ENCODE data around the gene RNF144A.

The RNF144A gene

GRCh38 chr2:6909431-6910385, 7.5 kb upstream of the RNF144A start:
- peak; percentile 32 for DNase-seq

DNA sequence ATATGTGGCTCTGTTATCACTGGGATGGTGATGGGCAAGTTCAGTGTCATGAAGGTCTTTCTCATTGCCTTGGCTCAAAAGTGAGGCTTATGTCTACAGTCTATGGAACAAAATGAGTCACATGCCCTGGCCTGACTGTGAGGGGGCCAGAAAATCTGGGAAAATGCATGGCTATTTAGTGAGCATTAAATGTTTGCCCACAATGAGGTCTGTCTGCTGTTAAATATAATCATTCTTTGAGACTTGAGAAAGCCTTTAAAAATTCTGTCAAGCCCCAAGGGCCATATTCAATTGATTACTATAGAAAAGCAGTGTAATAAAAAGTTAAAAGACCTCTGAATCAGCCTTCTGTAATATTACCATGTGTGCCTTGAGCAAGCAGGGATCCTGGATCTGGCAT, 5.5 kb upstream of the RNF144A start:
- DNase-seq = no peak

DNA sequence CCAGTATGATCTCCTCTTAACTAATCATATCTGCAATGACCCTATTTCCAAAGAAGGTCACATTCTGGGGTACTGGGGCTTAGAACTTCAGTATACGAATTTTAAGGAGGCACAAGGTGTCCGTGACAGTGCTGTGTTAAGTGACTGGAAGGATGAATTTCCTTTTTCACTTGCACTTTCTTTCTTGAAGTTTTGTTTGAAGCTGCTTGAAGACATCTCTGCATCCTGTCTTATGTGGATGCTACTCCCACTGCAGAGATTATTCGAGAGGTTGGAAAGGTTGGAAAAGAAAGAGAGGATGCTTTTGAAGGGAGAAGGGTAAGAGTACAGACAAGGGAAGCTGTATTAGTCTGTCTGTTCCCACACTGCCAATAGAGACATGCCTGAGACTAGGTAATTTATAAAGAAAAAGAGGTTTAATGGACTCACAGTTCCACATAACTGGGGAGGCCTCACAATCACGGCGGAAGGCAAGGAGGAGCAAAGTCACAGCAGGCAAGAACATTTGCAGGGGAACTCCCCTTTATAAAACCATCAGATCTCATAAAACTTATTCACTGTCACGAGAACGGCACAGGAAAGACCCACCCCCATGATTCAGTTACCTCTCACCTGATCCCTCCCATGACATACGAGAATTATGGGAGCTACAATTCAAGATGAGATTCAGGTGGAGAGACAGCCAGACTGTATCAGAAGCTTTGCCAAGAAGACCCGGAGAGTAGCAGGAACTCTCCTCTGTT, 3.6 kb upstream of the RNF144A start:
- peak; percentile 32 for DNase-seq

DNA sequence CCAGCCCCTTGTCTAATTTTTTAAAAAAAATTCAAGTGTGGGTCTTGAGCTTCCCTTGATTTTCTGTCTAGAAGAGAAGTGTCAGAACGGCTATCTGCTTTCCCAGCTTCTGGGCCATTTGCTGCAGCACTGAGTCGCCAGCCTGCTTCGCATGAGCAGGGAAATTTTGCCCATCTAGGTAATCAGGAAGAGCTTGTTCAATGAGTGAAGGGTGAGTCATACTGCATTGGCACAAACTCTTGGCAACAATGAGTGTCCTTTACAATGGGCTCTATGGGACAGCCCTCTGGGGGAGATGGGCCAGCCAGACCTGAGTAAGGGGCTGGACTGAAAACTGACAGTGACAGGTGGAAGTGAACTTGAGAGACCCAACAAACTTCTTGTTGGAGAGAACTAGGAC, 2.4 kb upstream of the RNF144A start:
- no peak for DNase-seq

- DNase-seq = no peak
Observed at GRCh38 chr2:6915399-6915798, 1.8 kb upstream of the RNF144A start.

GRCh38 chr2:6916224-6916623, 988 bp upstream of the RNF144A start:
- DNase-seq = no peak

- no peak for DNase-seq
Observed at GRCh38 chr2:6916736-6917070, 509 bp upstream of the RNF144A start.

DNA sequence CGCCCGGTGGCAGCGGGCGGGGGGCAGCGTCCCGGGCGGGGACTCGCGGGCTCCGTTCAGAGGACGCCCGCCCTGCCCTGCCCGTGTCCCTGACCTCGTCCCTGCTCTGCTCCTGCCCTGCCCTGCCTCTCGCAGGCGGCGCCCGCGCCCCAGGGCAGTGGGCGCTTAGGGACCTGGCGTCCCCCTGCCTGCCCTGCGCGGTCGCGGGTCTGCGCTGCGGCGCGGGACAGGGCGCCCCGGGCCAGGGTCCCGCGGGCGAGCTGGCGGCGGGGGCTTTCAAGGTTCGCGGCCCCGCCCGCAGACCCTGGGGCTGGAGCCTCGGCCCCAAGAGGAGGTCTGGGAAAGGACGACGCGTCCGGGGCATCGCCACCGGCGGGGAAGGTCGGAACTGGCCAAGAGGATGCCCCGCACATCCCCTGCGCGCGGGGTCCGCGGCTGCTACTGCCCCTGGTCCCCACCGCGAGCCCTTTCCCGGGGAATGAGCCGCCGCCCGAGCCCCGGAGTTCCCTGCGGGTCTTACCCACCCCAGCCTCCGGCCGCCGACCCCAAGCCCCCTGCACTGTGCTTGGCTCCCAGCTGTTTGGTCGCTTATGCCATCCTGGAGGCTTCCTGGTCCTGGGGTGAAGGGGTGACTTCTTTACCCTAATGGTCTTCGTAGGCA, 679 bp downstream of the RNF144A start:
- no peak for DNase-seq

DNA sequence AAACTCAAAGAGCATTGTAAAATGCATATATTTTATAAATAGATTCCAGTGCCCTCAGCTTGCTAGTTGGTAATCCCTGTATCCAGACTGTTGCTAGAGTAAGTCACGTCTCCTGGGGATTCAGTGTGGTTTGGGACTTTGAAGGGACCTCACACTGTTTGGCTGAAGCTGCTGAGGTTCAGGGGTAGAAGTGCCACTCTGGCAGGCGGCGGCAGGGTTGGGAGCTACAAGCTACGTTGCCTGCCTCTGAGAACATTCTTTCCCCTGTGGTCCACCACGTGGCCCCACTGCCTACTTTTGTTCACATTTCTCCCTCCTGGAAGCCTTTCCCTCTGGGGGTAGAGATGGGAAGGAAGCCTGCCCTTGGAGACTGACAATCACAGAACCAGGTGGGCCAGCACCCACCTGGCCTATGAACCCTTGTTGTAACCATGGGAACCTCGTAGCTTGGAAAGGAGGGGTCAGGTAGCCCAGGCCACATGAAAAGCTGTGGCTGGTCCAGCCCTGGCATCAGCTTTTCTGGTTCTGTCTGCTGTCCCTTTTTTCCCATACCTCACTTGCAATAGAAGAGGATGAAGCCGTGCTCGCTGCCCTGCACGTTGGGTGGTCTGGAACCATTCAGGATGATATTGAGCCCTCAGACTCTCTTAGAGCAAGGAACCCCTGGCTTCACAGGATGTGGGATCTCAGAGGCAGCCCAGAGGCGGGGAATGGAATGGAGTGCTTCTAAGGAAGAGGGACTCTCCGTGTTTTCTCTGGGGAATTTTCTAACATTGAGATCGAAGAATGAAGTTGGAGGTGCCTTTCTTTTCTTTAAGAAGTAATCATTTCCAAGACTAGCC, 2.9 kb downstream of the RNF144A start:
- no peak for DNase-seq

DNA sequence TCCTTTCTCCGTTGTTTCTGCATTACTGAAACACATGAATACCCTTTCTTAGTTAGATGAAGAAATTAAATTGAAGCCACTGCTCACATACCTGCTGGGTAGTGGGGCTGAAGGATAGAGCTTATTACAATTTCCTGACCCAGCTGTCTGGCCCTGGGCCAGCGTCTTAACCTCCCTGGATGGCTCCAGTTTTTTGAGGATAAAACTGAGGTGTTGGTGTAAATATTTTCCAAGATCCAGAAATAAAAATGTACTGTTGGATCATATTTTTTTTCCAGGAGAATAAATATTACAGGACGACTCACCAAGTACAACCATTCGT, 3.5 kb downstream of the RNF144A start:
- DNase-seq = no peak

DNA sequence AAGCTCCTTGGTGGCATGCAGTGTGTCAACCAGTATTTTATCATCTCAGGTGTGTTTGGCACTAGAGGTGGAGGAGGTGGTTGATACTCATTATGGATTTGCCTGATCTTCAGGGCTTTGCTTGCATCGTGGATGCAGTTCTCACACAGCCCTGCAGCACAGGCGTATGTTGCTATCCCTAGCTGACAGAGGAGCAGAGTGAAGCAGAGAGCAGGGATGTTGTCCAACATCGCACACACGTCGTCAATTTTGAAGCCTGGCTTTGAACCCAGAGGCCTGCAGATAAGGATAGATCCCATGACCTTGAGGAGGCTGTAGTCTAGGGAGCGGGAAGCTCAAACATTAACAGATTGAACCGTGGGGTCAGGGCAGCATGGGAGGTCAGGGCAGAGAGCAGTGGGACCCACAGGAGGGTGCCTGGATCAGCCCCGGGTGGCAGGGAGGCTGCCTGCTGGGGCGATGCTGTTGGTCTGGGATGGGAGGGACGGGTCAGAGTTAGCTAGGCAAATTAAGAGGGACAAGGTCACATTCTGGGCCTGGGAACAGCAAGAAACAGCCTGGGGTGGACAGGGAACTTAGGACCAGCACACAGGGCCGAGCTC, 4.2 kb downstream of the RNF144A start:
- no peak for DNase-seq

DNA sequence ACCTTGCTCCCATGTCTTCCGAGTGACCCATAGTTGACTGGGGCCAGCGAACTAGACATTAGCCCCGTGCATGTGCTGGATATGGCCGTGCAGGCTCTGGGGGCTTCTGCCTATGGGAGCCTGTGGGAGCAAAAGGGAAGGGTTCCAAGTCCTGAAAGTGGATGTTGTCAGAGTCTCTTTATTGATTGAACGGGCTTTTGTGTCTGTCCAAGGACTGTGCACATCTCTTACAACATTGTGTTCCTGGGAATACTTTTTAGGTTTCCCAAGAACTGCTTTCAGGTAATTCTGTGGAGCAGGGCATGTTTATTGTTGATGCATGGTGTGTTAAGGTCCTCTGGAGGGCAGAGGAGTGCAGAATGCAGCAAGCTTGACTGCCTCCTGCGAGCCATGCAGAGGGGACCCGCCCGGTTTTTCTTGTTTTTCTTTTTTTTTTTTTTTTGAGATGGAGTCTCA, 5.0 kb downstream of the RNF144A start:
- no peak for DNase-seq

GRCh38 chr2:6923319-6923718, 6.1 kb downstream of the RNF144A start:
- no peak for DNase-seq

DNA sequence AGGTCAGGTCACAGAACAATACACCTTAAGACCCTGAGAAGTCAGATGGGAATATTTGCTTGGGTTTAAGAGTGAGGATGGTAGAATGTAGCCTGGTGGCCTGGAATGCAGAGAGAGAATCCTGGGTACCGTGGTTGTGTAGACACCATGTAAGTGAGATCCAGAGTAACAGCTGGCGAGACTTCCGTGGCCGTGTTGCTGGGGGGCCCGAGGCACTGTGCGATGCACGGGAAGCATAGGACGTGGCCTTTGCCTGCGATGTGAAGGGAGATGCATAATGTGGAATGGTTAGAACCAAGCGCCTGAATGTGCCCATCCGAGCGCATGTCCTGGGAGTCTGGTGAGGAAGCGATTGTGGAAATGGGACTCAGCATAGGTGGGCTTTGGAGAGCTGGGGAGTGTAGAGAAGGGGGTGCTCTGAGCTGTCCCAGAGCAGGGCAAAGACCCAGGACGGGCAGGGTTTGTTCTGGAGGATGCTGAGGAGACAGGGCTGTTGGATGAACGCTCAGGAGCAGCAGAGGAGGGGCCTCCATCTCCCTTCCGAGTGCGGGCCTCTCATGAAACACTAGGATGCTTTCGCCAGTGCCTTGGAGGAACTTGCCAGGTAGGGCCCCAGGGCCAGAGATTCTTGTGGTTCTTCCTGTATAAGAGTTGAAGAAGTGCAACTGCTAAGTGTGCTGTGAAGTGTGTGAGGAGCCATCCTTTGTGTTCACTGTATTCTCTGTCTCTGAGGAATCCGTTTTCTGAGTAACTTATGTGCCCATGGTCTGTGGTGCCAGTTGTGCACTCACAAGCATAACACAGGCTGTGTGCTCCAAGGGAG, 7.1 kb downstream of the RNF144A start:
- no peak for DNase-seq

- DNase-seq = no peak
Observed at GRCh38 chr2:6924924-6925409, 7.8 kb downstream of the RNF144A start.

GRCh38 chr2:6926071-6926732, 9.0 kb downstream of the RNF144A start:
- DNase-seq = no peak

DNA sequence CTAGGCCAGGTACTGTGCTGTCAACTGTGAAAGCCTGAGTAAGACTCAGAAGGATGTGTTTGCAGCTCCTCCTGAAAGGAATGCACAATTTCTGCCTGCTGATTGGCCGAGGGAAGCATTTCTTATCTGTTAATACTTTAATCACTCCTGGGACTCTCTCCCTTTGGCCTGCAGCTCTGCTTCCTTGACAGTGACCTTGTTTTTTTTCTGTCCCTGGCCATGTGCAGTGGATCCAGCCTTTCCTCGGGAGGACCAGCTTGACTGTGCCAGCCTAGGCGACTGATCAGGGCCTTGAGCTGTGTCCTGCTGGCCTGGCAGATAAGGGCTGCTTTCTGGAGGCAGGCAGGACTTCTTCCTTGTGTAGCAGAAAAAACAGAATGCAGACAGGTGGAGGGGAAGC, 10.0 kb downstream of the RNF144A start:
- no peak for DNase-seq

DNA sequence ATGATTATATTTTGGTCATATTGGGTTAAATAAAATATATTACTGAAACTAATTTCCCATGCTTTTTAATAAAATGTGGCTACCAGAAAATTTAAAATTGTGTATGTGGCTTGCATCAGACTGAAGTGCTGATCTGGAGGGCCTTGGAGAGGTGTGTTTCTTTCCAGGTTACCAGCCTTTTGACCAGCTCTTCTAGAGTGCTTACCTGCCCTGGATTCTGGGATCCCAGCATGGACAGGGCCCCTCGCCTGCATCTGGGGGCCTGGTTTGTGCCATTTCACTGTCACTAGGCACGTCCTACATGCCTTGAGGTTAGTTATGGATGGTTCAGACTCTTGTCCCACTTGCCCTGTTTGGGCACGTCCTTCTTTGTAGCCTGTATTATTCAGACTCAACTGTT, 10.5 kb downstream of the RNF144A start:
- DNase-seq = no peak

GRCh38 chr2:6928452-6928851, 11.2 kb downstream of the RNF144A start:
- DNase-seq = no peak

GRCh38 chr2:6929196-6929819, 12.1 kb downstream of the RNF144A start:
- DNase-seq = no peak
